ENCODE results near the gene TMA16. TPM values are rescaled to one million over a fixed set of nuclear protein-coding genes. Genes with fewer than 3 reads are reported as not detected.
"Not testable (repeated sequence)": the region's sequence is repeated elsewhere in the genome, so short reads cannot be mapped to it uniquely, and the experiment has no call there.

Gene TMA16
- total and polyA plus RNA-seq, 4 donors, result 17.7 to 27.3 (median 23.8) TPM

- H3K27me3 ChIP-seq (ENCODE audit: control insufficient read depth in 1 of 2, insufficient read depth in 2 of 2, low read length in 1 of 2), result no peaks in the 10 kb centered on the region
- 85 to 88% methylated on average over 4 of the region's 4 CpGs for WGBS, 2 donors
- H3K27ac ChIP-seq (ENCODE audit: low read depth in 1 of 2, low read length in 2 of 2), result no peak overlapping the region
- no peak overlapping the region for H3K4me3 ChIP-seq (ENCODE audit: low read length in 2 of 2)
- ATAC-seq (ENCODE audit: low FRiP score), result no peak
- H3K4me1 ChIP-seq (ENCODE audit: control insufficient read depth in 1 of 2, insufficient read depth in 2 of 2, low read length in 2 of 2), result no peaks in the 10 kb centered on the region
- intact Hi-C loops (cut with DNase I), result no loop called here
- no peaks in the 10 kb centered on the region for H3K9me3 ChIP-seq (ENCODE audit: control insufficient read depth, low read length)
- no peak for DNase-seq
- H3K36me3 ChIP-seq (ENCODE audit: control insufficient read depth in 1 of 2, insufficient read depth in 2 of 2, low read length in 1 of 2), result no peaks in the 10 kb centered on the region
These were observed 39.6 kb downstream of the TMA16 start for GRCh38 chr4:163534056-163534455.

- Histone ChIP-seq H3K36me3 (ENCODE audit: control insufficient read depth in 1 of 2, insufficient read depth in 2 of 2, low read length in 1 of 2) (no peaks in the 10 kb centered on the region), H3K9me3 (ENCODE audit: control insufficient read depth, low read length) (no peaks in the 10 kb centered on the region), H3K4me1 (ENCODE audit: control insufficient read depth in 1 of 2, insufficient read depth in 2 of 2, low read length in 2 of 2) (no peaks in the 10 kb centered on the region), H3K27me3 (ENCODE audit: control insufficient read depth in 1 of 2, insufficient read depth in 2 of 2, low read length in 1 of 2) (no peaks in the 10 kb centered on the region), H3K4me3 (ENCODE audit: low read length in 2 of 2) (no peak overlapping the region), H3K27ac (ENCODE audit: low read depth in 1 of 2, low read length in 2 of 2) (no peak overlapping the region)
- DNase-seq, result no peak
- no peak for ATAC-seq (ENCODE audit: low FRiP score)
- intact Hi-C loops (cut with DNase I), result no loop called here
- 80 to 84% methylated on average over 1 of the region's 1 CpG for WGBS, 2 donors
These were observed 41.2 kb downstream of the TMA16 start for GRCh38 chr4:163535657-163536056.

- H3K27ac ChIP-seq (ENCODE audit: low read depth in 1 of 2, low read length in 2 of 2), result no peak overlapping the region
- H3K9me3 ChIP-seq (ENCODE audit: control insufficient read depth, low read length), result no peaks in the 10 kb centered on the region
- DNase-seq (no peak), ATAC-seq (ENCODE audit: low FRiP score) (no peak)
- no peaks in the 10 kb centered on the region for H3K36me3 ChIP-seq (ENCODE audit: control insufficient read depth in 1 of 2, insufficient read depth in 2 of 2, low read length in 1 of 2)
- H3K27me3 ChIP-seq (ENCODE audit: control insufficient read depth in 1 of 2, insufficient read depth in 2 of 2, low read length in 1 of 2), result no peaks in the 10 kb centered on the region
- intact Hi-C loops (cut with DNase I), result no loop called here
- H3K4me3 ChIP-seq (ENCODE audit: low read length in 2 of 2), result no peak overlapping the region
- no peaks in the 10 kb centered on the region for H3K4me1 ChIP-seq (ENCODE audit: control insufficient read depth in 1 of 2, insufficient read depth in 2 of 2, low read length in 2 of 2)
- 14 to 26% methylated on average over 2 of the region's 2 CpGs for WGBS, 2 donors
These were observed 41.6 kb downstream of the TMA16 start for GRCh38 chr4:163536091-163536490.

GRCh38 chr4:163537114-163537513 is 42.6 kb downstream of the TMA16 start:
- H3K27me3 ChIP-seq (ENCODE audit: control insufficient read depth in 1 of 2, insufficient read depth in 2 of 2, low read length in 1 of 2), result no peaks in the 10 kb centered on the region
- no peak overlapping the region for H3K27ac ChIP-seq (ENCODE audit: low read depth in 1 of 2, low read length in 2 of 2)
- no peak overlapping the region for H3K4me3 ChIP-seq (ENCODE audit: low read length in 2 of 2)
- intact Hi-C loops (cut with DNase I), result no loop called here
- 90 to 94% methylated on average over 3 of the region's 3 CpGs for WGBS, 2 donors
- H3K9me3 ChIP-seq (ENCODE audit: control insufficient read depth, low read length), result no peaks in the 10 kb centered on the region
- no peak for DNase-seq
- no peaks in the 10 kb centered on the region for H3K36me3 ChIP-seq (ENCODE audit: control insufficient read depth in 1 of 2, insufficient read depth in 2 of 2, low read length in 1 of 2)
- ATAC-seq (ENCODE audit: low FRiP score), result no peak
- H3K4me1 ChIP-seq (ENCODE audit: control insufficient read depth in 1 of 2, insufficient read depth in 2 of 2, low read length in 2 of 2), result no peaks in the 10 kb centered on the region

- ATAC-seq (ENCODE audit: low FRiP score); H3K9me3 ChIP-seq (ENCODE audit: control insufficient read depth, low read length); intact Hi-C loops (cut with DNase I); H3K27me3 ChIP-seq (ENCODE audit: control insufficient read depth in 1 of 2, insufficient read depth in 2 of 2, low read length in 1 of 2); H3K27ac ChIP-seq (ENCODE audit: low read depth in 1 of 2, low read length in 2 of 2); H3K4me1 ChIP-seq (ENCODE audit: control insufficient read depth in 1 of 2, insufficient read depth in 2 of 2, low read length in 2 of 2); DNase-seq; H3K36me3 ChIP-seq (ENCODE audit: control insufficient read depth in 1 of 2, insufficient read depth in 2 of 2, low read length in 1 of 2); H3K4me3 ChIP-seq (ENCODE audit: low read length in 2 of 2): not testable (repeated sequence)
- 85 to 98% methylated on average over 4 of the region's 4 CpGs for WGBS, 2 donors
These were observed 44.3 kb downstream of the TMA16 start for GRCh38 chr4:163538820-163539219.

- WGBS, 2 donors, result 94% methylated on average over 5 of the region's 5 CpGs
- no peak for DNase-seq
- H3K36me3 ChIP-seq (ENCODE audit: control insufficient read depth in 1 of 2, insufficient read depth in 2 of 2, low read length in 1 of 2), result no peaks in the 10 kb centered on the region
- peak overlapping the region in 1 of 2 donors; percentile 59 for H3K27ac ChIP-seq (ENCODE audit: low read depth in 1 of 2, low read length in 2 of 2)
- intact Hi-C loops (cut with DNase I), result loop anchor here (5.0 to 10.0 kb wide), 5 partner anchors 48 to 896 kb away; partner anchors contain the start of genes TMA16 (in 2 of the 2), NPY1R (in 1 of the 2) and NPY5R (in 1 of the 2)
- H3K4me3 ChIP-seq (ENCODE audit: low read length in 2 of 2), result no peak overlapping the region
- ATAC-seq (ENCODE audit: low FRiP score), result no peak
- no peaks in the 10 kb centered on the region for H3K4me1 ChIP-seq (ENCODE audit: control insufficient read depth in 1 of 2, insufficient read depth in 2 of 2, low read length in 2 of 2)
- H3K27me3 ChIP-seq (ENCODE audit: control insufficient read depth in 1 of 2, insufficient read depth in 2 of 2, low read length in 1 of 2), result no peaks in the 10 kb centered on the region
- no peaks in the 10 kb centered on the region for H3K9me3 ChIP-seq (ENCODE audit: control insufficient read depth, low read length)
These were observed 46.0 kb downstream of the TMA16 start for GRCh38 chr4:163540448-163540847.

- Histone ChIP-seq H3K36me3 (ENCODE audit: control insufficient read depth in 1 of 2, insufficient read depth in 2 of 2, low read length in 1 of 2) (no peaks in the 10 kb centered on the region), H3K27me3 (ENCODE audit: control insufficient read depth in 1 of 2, insufficient read depth in 2 of 2, low read length in 1 of 2) (no peaks in the 10 kb centered on the region), H3K4me3 (ENCODE audit: low read length in 2 of 2) (no peak overlapping the region), H3K4me1 (ENCODE audit: control insufficient read depth in 1 of 2, insufficient read depth in 2 of 2, low read length in 2 of 2) (no peaks in the 10 kb centered on the region), H3K9me3 (ENCODE audit: control insufficient read depth, low read length) (no peaks in the 10 kb centered on the region), H3K27ac (ENCODE audit: low read depth in 1 of 2, low read length in 2 of 2) (peak overlapping the region in 1 of 2 donors; percentile 59)
- ATAC-seq (ENCODE audit: low FRiP score) (peak; percentile 58), DNase-seq (peak in 1 of 2 donors; percentile 43)
- 12 to 13% methylated on average over 3 of the region's 3 CpGs for WGBS, 2 donors
- intact Hi-C loops (cut with DNase I), result loop anchor here (5.0 to 10.0 kb wide), 5 partner anchors 49 to 896 kb away; partner anchors contain the start of genes TMA16 (in 2 of the 2), NPY1R (in 1 of the 2) and NPY5R (in 1 of the 2)
These were observed 46.5 kb downstream of the TMA16 start for GRCh38 chr4:163540977-163541376.

- Histone ChIP-seq H3K36me3 (ENCODE audit: control insufficient read depth in 1 of 2, insufficient read depth in 2 of 2, low read length in 1 of 2) (no peaks in the 10 kb centered on the region), H3K9me3 (ENCODE audit: control insufficient read depth, low read length) (no peaks in the 10 kb centered on the region), H3K4me1 (ENCODE audit: control insufficient read depth in 1 of 2, insufficient read depth in 2 of 2, low read length in 2 of 2) (no peaks in the 10 kb centered on the region), H3K4me3 (ENCODE audit: low read length in 2 of 2) (no peak overlapping the region), H3K27ac (ENCODE audit: low read depth in 1 of 2, low read length in 2 of 2) (no peak overlapping the region), H3K27me3 (ENCODE audit: control insufficient read depth in 1 of 2, insufficient read depth in 2 of 2, low read length in 1 of 2) (no peaks in the 10 kb centered on the region)
- ATAC-seq (ENCODE audit: low FRiP score) (no peak), DNase-seq (no peak)
- 88 to 92% methylated on average over 3 of the region's 3 CpGs for WGBS, 2 donors
- intact Hi-C loops (cut with DNase I), result loop anchor here (5.0 to 10.0 kb wide), 5 partner anchors 50 to 897 kb away; partner anchors contain the start of genes TMA16 (in 2 of the 2), NPY1R (in 1 of the 2) and NPY5R (in 1 of the 2)
These were observed 47.8 kb downstream of the TMA16 start for GRCh38 chr4:163542275-163542674.

- DNase-seq, result peak; percentile 70 to 86
- Histone ChIP-seq H3K9me3 (ENCODE audit: control insufficient read depth, low read length) (no peaks in the 10 kb centered on the region), H3K27me3 (ENCODE audit: control insufficient read depth in 1 of 2, insufficient read depth in 2 of 2, low read length in 1 of 2) (no peaks in the 10 kb centered on the region), H3K27ac (ENCODE audit: low read depth in 1 of 2, low read length in 2 of 2) (no peak overlapping the region), H3K4me1 (ENCODE audit: control insufficient read depth in 1 of 2, insufficient read depth in 2 of 2, low read length in 2 of 2) (no peaks in the 10 kb centered on the region), H3K36me3 (ENCODE audit: control insufficient read depth in 1 of 2, insufficient read depth in 2 of 2, low read length in 1 of 2) (no peaks in the 10 kb centered on the region), H3K4me3 (ENCODE audit: low read length in 2 of 2) (no peak overlapping the region)
- intact Hi-C loops (cut with DNase I), result loop anchor here (2.0 to 10.0 kb wide), 7 partner anchors 52 to 1048 kb away; partner anchors contain the start of genes TMA16 (in 2 of the 2), NPY1R (in 1 of the 2) and NPY5R (in 1 of the 2)
- peak; percentile 86 for ATAC-seq (ENCODE audit: low FRiP score)
- 4% methylated on average over 12 of the region's 12 CpGs for WGBS, 2 donors
These were observed 50.0 kb downstream of the TMA16 start for GRCh38 chr4:163544407-163545038.

Data from aorta (tissue), 5 donors.